ENCODE data around the gene SV2C. TPM values are rescaled to one million over a fixed set of nuclear protein-coding genes. Genes with fewer than 3 reads are reported as not detected.

The SV2C gene
- polyA plus RNA-seq, 1 donor (not counting 4 experiments of a cell fraction or from before 2014, with no cell fraction given) = 0.34 TPM

DNA sequence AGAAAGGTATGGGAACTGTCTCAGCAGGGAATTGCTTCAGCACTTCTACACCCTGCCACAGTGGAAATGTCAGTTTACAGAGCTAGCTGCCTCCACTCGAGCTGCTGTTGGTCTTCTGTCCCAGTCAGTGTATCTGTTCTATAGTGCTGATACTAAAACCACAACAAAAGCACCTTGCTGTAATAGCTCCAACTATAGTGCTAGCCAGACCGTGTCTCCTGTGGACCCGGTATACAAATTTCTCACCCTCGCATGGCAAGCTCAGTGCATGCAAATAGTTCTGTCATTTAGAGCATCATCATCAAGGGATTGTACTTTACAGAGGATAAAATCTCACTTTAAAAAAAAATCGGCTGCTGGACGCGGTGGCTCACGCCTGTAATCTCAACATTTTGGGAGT lies 268.4 kb downstream of the SV2C start:
- FAIRE-seq (no peak), DNase-seq (ENCODE audit: low read depth, low spot score) (no peak)
- H2AFZ ChIP-seq (ENCODE audit: control insufficient read depth, low read length) = no peak overlapping the region
- no peaks in the 10 kb centered on the region for H3K36me3 ChIP-seq (ENCODE audit: control insufficient read depth in 2 of 2, extremely low read depth in 1 of 2, insufficient read depth in 2 of 2, low read length in 2 of 2)
- no peak overlapping the region for H3K27ac ChIP-seq (ENCODE audit: control insufficient read depth, insufficient read depth, low read length)
- H3K4me3 ChIP-seq (ENCODE audit: control insufficient read depth in 2 of 3, extremely low read depth in 1 of 3, insufficient read depth in 2 of 3, low read depth in 1 of 3, low read length in 3 of 3) = no peak overlapping the region
- no peaks in the 10 kb centered on the region for H3K27me3 ChIP-seq (ENCODE audit: control insufficient read depth, extremely low read depth, insufficient read depth, low read length)
- H3K9me3 ChIP-seq (ENCODE audit: control insufficient read depth, low read depth, low read length) = no peaks in the 10 kb centered on the region
- no peak for TF ChIP-seq EZH2 (IDR thresholded peaks at IDR 0.05; ENCODE audit: low read length)
- TF ChIP-seq, protein P1, sequence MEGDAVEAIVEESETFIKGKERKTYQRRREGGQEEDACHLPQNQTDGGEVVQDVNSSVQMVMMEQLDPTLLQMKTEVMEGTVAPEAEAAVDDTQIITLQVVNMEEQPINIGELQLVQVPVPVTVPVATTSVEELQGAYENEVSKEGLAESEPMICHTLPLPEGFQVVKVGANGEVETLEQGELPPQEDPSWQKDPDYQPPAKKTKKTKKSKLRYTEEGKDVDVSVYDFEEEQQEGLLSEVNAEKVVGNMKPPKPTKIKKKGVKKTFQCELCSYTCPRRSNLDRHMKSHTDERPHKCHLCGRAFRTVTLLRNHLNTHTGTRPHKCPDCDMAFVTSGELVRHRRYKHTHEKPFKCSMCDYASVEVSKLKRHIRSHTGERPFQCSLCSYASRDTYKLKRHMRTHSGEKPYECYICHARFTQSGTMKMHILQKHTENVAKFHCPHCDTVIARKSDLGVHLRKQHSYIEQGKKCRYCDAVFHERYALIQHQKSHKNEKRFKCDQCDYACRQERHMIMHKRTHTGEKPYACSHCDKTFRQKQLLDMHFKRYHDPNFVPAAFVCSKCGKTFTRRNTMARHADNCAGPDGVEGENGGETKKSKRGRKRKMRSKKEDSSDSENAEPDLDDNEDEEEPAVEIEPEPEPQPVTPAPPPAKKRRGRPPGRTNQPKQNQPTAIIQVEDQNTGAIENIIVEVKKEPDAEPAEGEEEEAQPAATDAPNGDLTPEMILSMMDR (optimal IDR thresholded peaks at IDR 0.05 in 1 of 3, IDR thresholded peaks at IDR 0.05 in 1 of 3, conservative IDR thresholded peaks at IDR 0.05 in 1 of 3; ENCODE audit: extremely low read depth in 1 of 3, insufficient read depth in 2 of 3, low read length in 3 of 3) = no peak
- H3K79me2 ChIP-seq (ENCODE audit: control insufficient read depth, insufficient read depth, low read length) = no peaks in the 10 kb centered on the region
- H3K9ac ChIP-seq (ENCODE audit: control insufficient read depth, extremely low read depth, insufficient read depth, low read length) = no peak overlapping the region
- H3K4me1 ChIP-seq (ENCODE audit: control insufficient read depth, extremely low read depth, insufficient read depth, low read length) = no peaks in the 10 kb centered on the region
- dilution Hi-C loops (cut with MboI; ENCODE audit: extremely low pct_ligation_motif_present, low sequenced_read_pairs) = no loop called here
- no peaks in the 10 kb centered on the region for H3K9me1 ChIP-seq (ENCODE audit: control insufficient read depth, extremely low read depth, insufficient read depth, low read length)
- no peak overlapping the region for H3K4me2 ChIP-seq (ENCODE audit: control insufficient read depth, extremely low read depth, insufficient read depth, low read depth, low read length)
- H4K20me1 ChIP-seq (ENCODE audit: control insufficient read depth, extremely low read depth, insufficient read depth, low read length) = no peaks in the 10 kb centered on the region

DNA sequence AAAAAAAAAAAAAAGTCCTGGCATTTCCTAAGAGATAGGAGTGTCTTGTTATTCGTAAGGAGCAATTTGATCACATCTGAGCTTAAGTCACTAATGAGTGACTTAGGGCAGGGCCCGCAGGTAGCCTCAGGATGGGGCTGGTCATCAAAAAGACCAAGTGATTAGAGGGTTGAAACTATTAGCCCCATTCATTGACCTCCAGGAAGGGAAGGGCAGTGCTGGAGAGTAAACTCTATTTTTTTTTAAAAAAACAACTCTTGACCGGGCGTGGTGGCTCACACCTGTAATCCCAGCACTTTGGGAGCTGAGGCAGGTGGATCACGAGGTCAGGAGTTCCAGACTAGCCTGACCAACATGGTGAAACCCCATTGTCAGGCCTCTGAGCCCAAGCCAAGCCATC lies 273.7 kb downstream of the SV2C start:
- FAIRE-seq (no peak), DNase-seq (ENCODE audit: low read depth, low spot score) (no peak)
- Histone ChIP-seq H3K4me3 (ENCODE audit: control insufficient read depth in 2 of 3, extremely low read depth in 1 of 3, insufficient read depth in 2 of 3, low read depth in 1 of 3, low read length in 3 of 3) (no peak overlapping the region), H4K20me1 (ENCODE audit: control insufficient read depth, extremely low read depth, insufficient read depth, low read length) (no peaks in the 10 kb centered on the region), H3K36me3 (ENCODE audit: control insufficient read depth in 2 of 2, extremely low read depth in 1 of 2, insufficient read depth in 2 of 2, low read length in 2 of 2) (no peaks in the 10 kb centered on the region), H3K4me1 (ENCODE audit: control insufficient read depth, extremely low read depth, insufficient read depth, low read length) (no peaks in the 10 kb centered on the region), H3K27ac (ENCODE audit: control insufficient read depth, insufficient read depth, low read length) (no peak overlapping the region), H3K9ac (ENCODE audit: control insufficient read depth, extremely low read depth, insufficient read depth, low read length) (no peak overlapping the region), H3K79me2 (ENCODE audit: control insufficient read depth, insufficient read depth, low read length) (no peaks in the 10 kb centered on the region), H2AFZ (ENCODE audit: control insufficient read depth, low read length) (no peak overlapping the region), H3K4me2 (ENCODE audit: control insufficient read depth, extremely low read depth, insufficient read depth, low read depth, low read length) (no peak overlapping the region), H3K27me3 (ENCODE audit: control insufficient read depth, extremely low read depth, insufficient read depth, low read length) (no peaks in the 10 kb centered on the region), H3K9me1 (ENCODE audit: control insufficient read depth, extremely low read depth, insufficient read depth, low read length) (no peaks in the 10 kb centered on the region), H3K9me3 (ENCODE audit: control insufficient read depth, low read depth, low read length) (no peaks in the 10 kb centered on the region)
- TF ChIP-seq, protein P1 (optimal IDR thresholded peaks at IDR 0.05 in 1 of 3, IDR thresholded peaks at IDR 0.05 in 1 of 3, conservative IDR thresholded peaks at IDR 0.05 in 1 of 3; ENCODE audit: extremely low read depth in 1 of 3, insufficient read depth in 2 of 3, low read length in 3 of 3) = no peak
- no peak for TF ChIP-seq EZH2 (IDR thresholded peaks at IDR 0.05; ENCODE audit: low read length)
- dilution Hi-C loops (cut with MboI; ENCODE audit: extremely low pct_ligation_motif_present, low sequenced_read_pairs) = no loop called here

Measured in keratinocyte (primary cell).